Measurements from ENCODE around the gene PCDHA1. TPM values are rescaled to one million over a fixed set of nuclear protein-coding genes. Genes with fewer than 3 reads are reported as not detected.
"Not testable (repeated sequence)": the region's sequence is repeated elsewhere in the genome, so short reads cannot be mapped to it uniquely, and the experiment has no call there.

The PCDHA1 gene
- total RNA-seq, 2 donors from 2014 or later: 0.13 TPM; not detected in 1

- Histone ChIP-seq H3K27me3 (no peaks in the 10 kb centered on the region), H3K27ac (no peak overlapping the region), H3K36me3 (no peaks in the 10 kb centered on the region), H3K9ac (ENCODE audit: low read depth in 2 of 2, low read length in 2 of 2) (no peak overlapping the region), H3K4me1 (no peaks in the 10 kb centered on the region), H3K9me3 (no peaks in the 10 kb centered on the region), H3K4me3 (no peak overlapping the region)
- intact Hi-C loops (cut with DNase I): no loop called here
- DNase-seq: no peak
- no peak for TF ChIP-seq CTCF (IDR thresholded peaks at IDR 0.05)
These were observed 16.9 kb downstream of the PCDHA1 start for GRCh38 chr5:140802781-140803271.

GRCh38 chr5:140806834-140807775 is 21.2 kb downstream of the PCDHA1 start, which contains the start of gene PCDHA4:
TSS of gene PCDHA4 (plus strand) at chr5:140807068.
- Histone ChIP-seq H3K9me3 (no peaks in the 10 kb centered on the region), H3K9ac (ENCODE audit: low read depth in 2 of 2, low read length in 2 of 2) (no peak within 1 kb of the TSS), H3K4me3 (peak within 1 kb of the TSS; percentile 17), H3K27me3 (no peaks in the 10 kb centered on the region), H3K4me1 (no peaks in the 10 kb centered on the region), H3K36me3 (no peaks in the 10 kb centered on the region), H3K27ac (no peak within 1 kb of the TSS)
- intact Hi-C loops (cut with DNase I): no loop called here
- peak; percentile 41 for DNase-seq
- TF ChIP-seq CTCF (IDR thresholded peaks at IDR 0.05): no peak

GRCh38 chr5:140808241-140808888 is 22.4 kb downstream of the PCDHA1 start:
- DNase-seq; H3K27ac ChIP-seq; H3K36me3 ChIP-seq; H3K4me3 ChIP-seq; intact Hi-C loops (cut with DNase I); H3K27me3 ChIP-seq; H3K9ac ChIP-seq (ENCODE audit: low read depth in 2 of 2, low read length in 2 of 2); H3K9me3 ChIP-seq; H3K4me1 ChIP-seq: not testable (repeated sequence)

- no peaks in the 10 kb centered on the region for H3K9me3 ChIP-seq
These were observed 22.9 kb downstream of the PCDHA1 start for GRCh38 chr5:140808889-140809291.

GRCh38 chr5:140821375-140822280 is 35.7 kb downstream of the PCDHA1 start, which contains the start of gene PCDHA5:
TSS of gene PCDHA5 (plus strand) at chr5:140821613.
- no peaks in the 10 kb centered on the region for H3K9me3 ChIP-seq
- DNase-seq: no peak
- intact Hi-C loops (cut with DNase I): no loop called here
- TF ChIP-seq CTCF (IDR thresholded peaks at IDR 0.05): no peak
- no peak within 1 kb of the TSS for H3K27ac ChIP-seq
- no peak within 1 kb of the TSS for H3K9ac ChIP-seq (ENCODE audit: low read depth in 2 of 2, low read length in 2 of 2)
- H3K4me1 ChIP-seq: no peaks in the 10 kb centered on the region
- no peak within 1 kb of the TSS for H3K4me3 ChIP-seq
- H3K27me3 ChIP-seq: no peaks in the 10 kb centered on the region
- H3K36me3 ChIP-seq: no peaks in the 10 kb centered on the region

More at GRCh38 chr5:140808889-140809291, 22.9 kb downstream of the PCDHA1 start:
- intact Hi-C loops (cut with DNase I): no loop called here
- no peak overlapping the region for H3K27ac ChIP-seq
- H3K36me3 ChIP-seq: no peaks in the 10 kb centered on the region
- H3K4me3 ChIP-seq: no peak overlapping the region
- no peaks in the 10 kb centered on the region for H3K4me1 ChIP-seq
- TF ChIP-seq CTCF (IDR thresholded peaks at IDR 0.05): no peak
- DNase-seq: no peak
- no peak overlapping the region for H3K9ac ChIP-seq (ENCODE audit: low read depth in 2 of 2, low read length in 2 of 2)
- H3K27me3 ChIP-seq: no peaks in the 10 kb centered on the region

Data from colonic mucosa (tissue), 4 donors.